ENCODE data around the gene LMBRD2. TPM values are rescaled to one million over a fixed set of nuclear protein-coding genes. Genes with fewer than 3 reads are reported as not detected.

The LMBRD2 gene
- total and polyA plus RNA-seq, 2 of the 8 experiments (the other 6 are each of a cell fraction or from before 2014, with no cell fraction given), result 1.1 to 4.1 TPM

- 90% methylated on average over 2 of the region's 2 CpGs; no CpG with 5 or more reads in 1 of the 2 experiments for WGBS, 2 experiments (ENCODE audit: extremely low coverage in 1 of 2, insufficient coverage in 1 of 2, insufficient read length in 1 of 2, insufficient replicate concordance in 2 of 2, low coverage in 1 of 2, low lambda C conversion rate in 2 of 2, missing lambda C conversion rate in 1 of 2)
- Histone ChIP-seq H4K20me1 (replicated peaks in 1 of 2; ENCODE audit: control insufficient read depth in 1 of 2, insufficient read depth in 2 of 2, low read length in 2 of 2) (no peaks in the 10 kb centered on the region), H3K27me3 (replicated peaks in 1 of 4; ENCODE audit: control insufficient read depth in 3 of 4, extremely low read depth in 1 of 4, insufficient read depth in 3 of 4, low read length in 3 of 4) (peaks cover 0 to 3% (median 0%) of the 10 kb centered on the region in 4 experiments; a peak in 1 of 7 replicates), H3K4me3 (ENCODE audit: extremely low read depth in 1 of 4, insufficient read depth in 2 of 4, low read depth in 3 of 4, low read length in 4 of 4) (no peak overlapping the region), H3K23me2 (ENCODE audit: low read depth, low read length) (no peaks in the 10 kb centered on the region), H2BK120ac (replicated peaks; ENCODE audit: low read depth, low read length) (no peak overlapping the region), H3K14ac (ENCODE audit: insufficient read length) (no peak overlapping the region), H2BK12ac (ENCODE audit: low read depth, low read length) (no peak overlapping the region), H4K91ac (replicated peaks; ENCODE audit: insufficient read length, low read length) (no peak overlapping the region), H3K4me2 (ENCODE audit: insufficient read depth in 1 of 2, low read depth in 2 of 2, low read length in 2 of 2) (no peak overlapping the region), H3K9ac (replicated peaks in 1 of 4; ENCODE audit: extremely low read depth in 1 of 4, low read depth in 3 of 4, low read length in 3 of 4) (no peak overlapping the region), H2AFZ (ENCODE audit: low read length) (no peak overlapping the region), H2BK20ac (ENCODE audit: low read length) (no peak overlapping the region), H4K8ac (ENCODE audit: extremely low read depth, insufficient read depth, low read length) (no peak overlapping the region), H3K18ac (ENCODE audit: extremely low read depth, low read length) (no peak overlapping the region), H3K4me1 (replicated peaks in 1 of 4; ENCODE audit: control insufficient read depth in 3 of 4, insufficient read depth in 4 of 4, low read length in 3 of 4) (no peaks in the 10 kb centered on the region), H3K56ac (replicated peaks; ENCODE audit: insufficient read length, low read depth, low read length) (no peak overlapping the region), H3K9me3 (ENCODE audit: insufficient read depth in 2 of 2, low read depth in 1 of 2, low read length in 1 of 2) (no peaks in the 10 kb centered on the region), H2AK5ac (ENCODE audit: low read depth, low read length) (no peak overlapping the region), H3K79me1 (ENCODE audit: low read depth, low read length) (no peaks in the 10 kb centered on the region), H3K27ac (ENCODE audit: low read depth, low read length) (no peak overlapping the region), H3K4ac (replicated peaks; ENCODE audit: insufficient read length, low read depth, low read length) (no peak overlapping the region), H2BK15ac (ENCODE audit: low read length) (no peak overlapping the region), H2BK5ac (ENCODE audit: low read depth, low read length) (no peak overlapping the region), H3K23ac (ENCODE audit: insufficient read length) (no peak overlapping the region), H3K79me2 (ENCODE audit: control insufficient read depth in 1 of 2, insufficient read depth in 2 of 2, low read length in 2 of 2) (no peaks in the 10 kb centered on the region), H3K36me3 (ENCODE audit: control insufficient read depth in 2 of 4, insufficient read depth in 4 of 4, low read length in 3 of 4) (peaks cover 13 to 77% (median 38%) of the 10 kb centered on the region in 4 experiments), H4K5ac (ENCODE audit: insufficient read length, low read depth, low read length) (no peak overlapping the region)
- FAIRE-seq (no peak), DNase-seq (ENCODE audit: low read depth in 1 of 2, low spot score in 2 of 2) (no peak)
- TF ChIP-seq TAF7 (optimal IDR thresholded peaks at IDR 0.05; ENCODE audit: borderline replicate concordance, low read depth, low read length) (no peak), GABPA (IDR thresholded peaks at IDR 0.05; ENCODE audit: borderline replicate concordance, insufficient read depth, low read length) (no peak), PHF8 (conservative IDR thresholded peaks at IDR 0.05; ENCODE audit: low read depth, low read length) (no peak)
- POLR2A ChIA-PET (ENCODE audit: partially characterized antibody), result no interaction called here
- CTCF ChIA-PET (ENCODE audit: partially characterized antibody), result interaction anchor here (0.7 to 1.8 kb wide), 3 partner anchors 11 to 225 kb away, joined by 3 to 6 read pairs (median 3); no protein-coding TSS in a partner anchor
These were observed 25.5 kb upstream of the LMBRD2 start for GRCh38 chr5:36177154-36177553.

All from H1 (cell line).